NB4 (cell line): ENCODE results near the gene NPPC.

ENCODE experiments used
- MAX ChIP-seq: IDR thresholded peaks from 2 replicates; pipeline ENCODE4 v1.6.1; 2011; ENCODE audit warnings: low read depth, low read length
- MYC ChIP-seq: IDR thresholded peaks from 2 replicates; pipeline ENCODE4 v1.6.1; 2011; ENCODE audit warnings: low read depth, low read length
- POLR2A ChIP-seq: IDR thresholded peaks from 2 replicates; pipeline ENCODE4 v1.6.1; 2011; ENCODE audit warnings: mild to moderate bottlenecking; ENCODE audit not compliant: insufficient read length; ENCODE audit errors: extremely low read depth
- TF ChIP-seq, protein P1 (sequence below): IDR thresholded peaks from one replicate; pipeline ENCODE4 v1.5.1; 2012; ENCODE audit warnings: low read depth, low read length

DNA sequence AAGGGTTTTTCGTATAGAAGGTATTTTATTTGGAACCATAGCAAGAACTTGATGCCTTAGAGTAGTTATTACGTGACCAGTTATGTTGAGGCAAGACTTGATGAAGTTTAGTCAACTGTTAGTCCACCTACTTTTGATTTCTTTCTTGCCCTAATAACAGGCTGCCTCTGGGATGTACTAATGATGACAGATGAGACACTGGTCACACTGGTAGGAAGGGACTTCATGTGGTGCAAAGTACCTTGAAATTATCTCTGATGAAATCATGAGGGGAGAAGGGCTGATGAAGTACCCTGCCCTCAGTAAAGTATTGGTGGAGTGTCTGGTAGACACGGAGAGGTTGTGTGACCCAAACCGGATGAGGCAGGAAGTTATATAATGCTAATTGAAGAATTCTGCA is 40.7 kb upstream of the NPPC start:
- TF ChIP-seq POLR2A (no peak), MAX (no peak), MYC (no peak)
- TF ChIP-seq, protein P1, sequence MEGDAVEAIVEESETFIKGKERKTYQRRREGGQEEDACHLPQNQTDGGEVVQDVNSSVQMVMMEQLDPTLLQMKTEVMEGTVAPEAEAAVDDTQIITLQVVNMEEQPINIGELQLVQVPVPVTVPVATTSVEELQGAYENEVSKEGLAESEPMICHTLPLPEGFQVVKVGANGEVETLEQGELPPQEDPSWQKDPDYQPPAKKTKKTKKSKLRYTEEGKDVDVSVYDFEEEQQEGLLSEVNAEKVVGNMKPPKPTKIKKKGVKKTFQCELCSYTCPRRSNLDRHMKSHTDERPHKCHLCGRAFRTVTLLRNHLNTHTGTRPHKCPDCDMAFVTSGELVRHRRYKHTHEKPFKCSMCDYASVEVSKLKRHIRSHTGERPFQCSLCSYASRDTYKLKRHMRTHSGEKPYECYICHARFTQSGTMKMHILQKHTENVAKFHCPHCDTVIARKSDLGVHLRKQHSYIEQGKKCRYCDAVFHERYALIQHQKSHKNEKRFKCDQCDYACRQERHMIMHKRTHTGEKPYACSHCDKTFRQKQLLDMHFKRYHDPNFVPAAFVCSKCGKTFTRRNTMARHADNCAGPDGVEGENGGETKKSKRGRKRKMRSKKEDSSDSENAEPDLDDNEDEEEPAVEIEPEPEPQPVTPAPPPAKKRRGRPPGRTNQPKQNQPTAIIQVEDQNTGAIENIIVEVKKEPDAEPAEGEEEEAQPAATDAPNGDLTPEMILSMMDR = no peak
